Right renal cortex interstitium (tissue), 3 donors: Measurements from ENCODE around the gene PHOSPHO2. TPM values are rescaled to one million over a fixed set of nuclear protein-coding genes. Genes with fewer than 3 reads are reported as not detected.
"Not testable (repeated sequence)": the region's sequence is repeated elsewhere in the genome, so short reads cannot be mapped to it uniquely, and the experiment has no call there.

ENCODE experiments used
- DNase-seq, 3 donors: peaks; one replicate each; pipeline ENCODE4 v3.0.0-alpha.2; 2013; ENCODE audit warnings: low read depth in 3 of 3, low spot score in 2 of 3
- polyA plus RNA-seq, 3 donors: library from polyadenylated mRNA; unstranded; fragments of 120-200 nt; gene quantifications; one replicate each; pipeline ENCODE4 v1.2.1, GENCODE V29; 2013; ENCODE audit not compliant: insufficient read length in 3 of 3

The PHOSPHO2 gene
- polyA plus RNA-seq, 3 donors: 11.5 to 12.6 (median 11.6) TPM

DNA sequence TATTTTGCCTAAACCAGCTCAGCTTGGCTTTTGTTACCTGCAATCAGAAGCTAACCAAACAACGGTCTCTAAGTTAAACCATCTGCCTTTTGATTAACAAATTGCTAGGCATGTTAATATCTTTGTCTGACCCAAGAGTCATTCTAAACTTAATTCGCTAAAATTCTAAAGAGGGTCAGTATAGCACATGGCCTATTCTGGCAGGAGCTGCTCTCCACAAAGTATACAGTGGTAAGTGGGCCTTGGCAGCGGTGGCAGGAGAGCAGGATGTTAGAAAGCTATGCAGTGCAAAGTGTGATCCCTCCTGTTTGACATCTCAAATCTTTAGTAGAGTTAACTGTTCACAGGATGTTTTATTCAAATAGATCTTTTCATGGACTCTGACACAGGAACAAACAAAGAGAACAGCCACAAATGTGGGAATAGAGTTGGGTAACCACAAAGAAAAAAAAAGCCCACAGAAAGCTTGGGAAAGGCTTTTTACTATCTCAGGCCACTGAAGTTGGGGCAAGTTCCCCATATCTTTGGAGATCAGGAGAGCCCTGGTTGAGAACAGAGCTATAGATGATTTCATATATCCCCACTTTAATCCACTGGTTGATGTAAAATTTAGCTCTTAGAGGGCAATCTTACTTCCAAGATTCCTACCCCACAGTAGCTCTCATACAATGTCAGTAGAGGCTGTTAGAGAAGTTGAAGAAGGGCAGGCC is 10.7 kb upstream of the PHOSPHO2 start:
- no peak for DNase-seq

DNA sequence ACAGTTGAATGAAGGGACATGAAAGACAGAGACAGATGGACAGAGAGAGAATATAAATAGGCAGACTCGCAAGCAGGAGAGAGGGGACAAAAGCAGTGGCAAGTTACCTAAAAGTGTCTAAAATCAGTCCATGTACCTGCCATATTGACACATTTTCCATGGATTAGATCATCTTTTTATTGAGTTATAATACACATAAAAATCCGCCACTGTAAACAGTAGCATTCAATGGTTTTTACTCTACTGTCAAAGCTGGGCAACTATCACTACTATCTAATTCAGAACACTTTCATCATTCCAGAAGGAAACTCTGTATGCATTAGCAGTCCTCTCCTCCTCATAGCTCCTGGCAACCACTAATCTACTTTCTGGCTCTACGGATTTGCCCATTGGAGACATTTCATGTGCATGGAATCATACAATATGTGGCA is 10.1 kb upstream of the PHOSPHO2 start:
- no peak for DNase-seq

DNA sequence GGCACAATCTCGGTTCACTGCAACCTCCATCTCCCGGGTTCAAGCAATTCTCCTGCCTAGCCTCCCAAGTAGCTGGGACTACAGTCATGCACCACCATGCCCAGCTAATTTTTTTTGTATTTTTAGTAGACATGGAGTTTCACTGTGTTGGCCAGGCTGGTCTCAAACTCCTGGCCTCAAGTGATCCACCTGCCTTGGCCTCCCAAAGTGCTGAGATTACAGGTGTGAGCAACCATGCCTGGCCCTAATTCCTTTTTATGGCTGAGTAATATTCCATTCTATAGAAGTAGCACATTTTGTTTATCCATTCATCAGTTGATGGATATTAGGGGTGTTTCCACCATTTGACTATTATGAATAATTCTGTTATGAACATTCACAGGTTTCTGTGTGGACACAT is 9.6 kb upstream of the PHOSPHO2 start:
- DNase-seq: not testable (repeated sequence)

DNA sequence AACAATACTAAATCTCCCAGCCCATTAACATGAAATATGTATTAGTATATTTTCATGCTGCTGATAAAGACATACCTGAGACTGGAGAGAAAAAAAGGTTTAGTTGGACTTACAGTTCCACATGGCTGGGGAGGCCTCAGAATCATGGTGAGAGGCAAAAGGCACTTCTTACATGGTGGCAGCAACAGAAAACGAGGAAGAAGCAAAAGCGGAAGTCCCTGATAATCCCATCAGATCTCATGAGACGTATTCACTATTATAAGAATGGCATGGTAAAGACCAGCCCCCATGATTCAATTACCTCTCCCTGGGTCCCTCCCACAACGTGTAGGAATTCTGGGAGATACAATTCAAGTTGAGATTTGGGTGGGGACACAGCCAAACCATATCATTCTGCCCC is 7.4 kb upstream of the PHOSPHO2 start:
- DNase-seq: not testable (repeated sequence)

DNA sequence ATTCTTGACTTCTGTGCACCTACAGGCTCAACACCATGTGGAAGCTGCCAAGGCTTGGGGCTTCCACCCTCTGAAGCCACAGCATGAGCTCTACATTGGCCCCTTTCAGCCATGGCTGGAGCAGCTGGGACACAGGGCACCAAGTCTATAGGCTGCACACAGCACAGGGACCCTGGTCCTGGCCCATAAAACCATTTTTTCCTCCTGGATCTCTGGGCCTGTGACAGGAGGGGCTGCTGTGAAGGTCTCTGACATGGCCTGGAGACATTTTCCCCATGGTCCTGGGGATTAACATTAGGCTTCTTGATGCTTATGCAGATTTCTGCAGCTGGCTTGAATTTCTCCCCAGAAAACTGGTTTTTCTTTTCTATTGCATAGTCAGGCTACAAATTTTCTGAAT is 6.3 kb upstream of the PHOSPHO2 start:
- DNase-seq: not testable (repeated sequence)

DNA sequence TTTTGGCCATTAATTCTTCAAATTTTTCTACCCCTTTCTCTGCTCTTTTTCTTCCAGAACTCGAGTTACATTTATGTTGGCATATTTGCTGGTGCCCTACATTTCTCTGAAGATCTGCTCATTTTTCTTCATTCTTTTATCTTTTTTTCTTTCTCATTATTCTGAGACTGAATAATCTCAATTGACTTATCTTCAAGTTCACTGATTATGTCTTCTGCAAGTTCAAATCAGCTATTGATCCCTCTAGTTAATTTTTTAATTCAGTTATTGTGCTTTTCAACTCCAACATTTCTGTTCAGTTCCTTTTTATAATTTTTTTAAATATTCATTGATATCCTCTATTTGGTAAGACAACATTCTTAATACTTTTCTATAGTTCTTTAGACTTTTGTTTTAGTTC is 3.3 kb upstream of the PHOSPHO2 start:
- DNase-seq: no peak

DNA sequence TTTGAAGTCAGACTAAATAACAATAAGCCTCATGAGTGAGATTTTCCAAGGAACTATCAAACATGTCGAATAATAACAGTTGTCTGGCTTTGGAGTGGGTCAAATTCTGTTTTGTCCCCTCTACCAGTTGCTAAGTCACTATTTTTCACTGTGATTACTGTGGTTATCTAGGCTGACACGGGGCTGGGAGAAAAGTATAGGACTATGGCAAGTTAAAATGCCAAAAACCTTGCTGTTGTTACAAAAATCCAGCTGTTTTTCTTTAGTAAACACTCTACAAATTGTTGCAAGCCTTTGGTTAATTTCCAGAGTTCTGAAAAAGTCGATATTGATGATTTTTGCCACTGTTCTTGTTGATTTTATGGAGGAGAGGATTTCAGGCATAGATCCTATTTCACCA is 1.6 kb upstream of the PHOSPHO2 start:
- DNase-seq: no peak

DNA sequence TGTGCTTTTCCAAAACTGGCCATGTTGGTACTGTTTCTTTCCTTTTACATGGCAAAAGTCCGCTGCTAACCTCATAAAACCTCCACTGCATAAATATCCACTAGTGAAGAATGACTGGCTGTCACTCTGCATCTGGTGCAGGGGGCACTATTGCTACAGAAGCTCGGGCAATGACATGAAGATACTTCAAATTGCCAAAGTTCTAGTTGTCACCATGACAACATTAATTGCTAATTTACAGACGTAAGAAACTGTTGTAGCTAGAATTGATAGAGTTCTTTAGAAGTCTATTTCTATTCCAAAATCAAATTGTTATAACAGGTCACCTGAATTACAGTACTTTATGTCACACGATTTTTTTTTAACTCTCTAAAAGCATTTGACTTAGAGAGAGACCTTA is 909 bp upstream of the PHOSPHO2 start:
- peak in 1 of 3 donors; percentile 10 for DNase-seq

DNA sequence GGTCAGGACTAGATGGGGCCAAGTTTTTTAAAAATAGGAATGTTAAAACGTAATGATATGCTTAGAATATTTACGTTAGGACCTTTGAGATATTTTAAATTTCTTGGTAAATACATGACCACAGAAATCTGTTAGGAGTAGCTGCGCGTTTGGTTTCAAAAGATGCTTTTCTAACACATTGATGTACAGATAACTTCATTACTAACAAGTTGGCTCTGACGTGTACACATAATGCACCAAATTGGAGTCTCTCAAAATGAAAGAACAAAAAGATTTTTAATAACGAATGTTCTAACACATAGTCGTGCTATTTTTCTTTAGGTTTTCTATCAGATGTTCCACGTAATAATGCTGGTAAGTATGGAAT is 608 bp downstream of the PHOSPHO2 start:
- peak in 2 of 3 donors; percentile 13 to 20 for DNase-seq

DNA sequence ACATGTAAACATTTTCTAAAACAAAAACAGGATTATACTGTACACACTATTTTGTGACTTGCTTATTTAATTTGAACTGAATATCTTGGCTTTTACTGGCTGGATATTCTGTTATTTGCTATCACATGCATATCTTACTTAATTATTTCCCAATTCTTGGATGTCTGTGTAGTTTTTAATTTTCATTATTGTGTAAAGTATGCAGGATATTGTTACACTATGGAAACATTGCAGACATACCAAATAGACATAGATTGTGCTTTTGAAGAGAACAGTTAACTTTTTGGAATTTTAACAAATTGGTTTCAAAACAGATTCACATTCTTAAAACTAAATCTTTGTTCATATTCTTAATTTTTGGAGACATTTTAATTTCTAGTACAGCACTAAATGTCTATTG is 2.1 kb downstream of the PHOSPHO2 start:
- DNase-seq: no peak

DNA sequence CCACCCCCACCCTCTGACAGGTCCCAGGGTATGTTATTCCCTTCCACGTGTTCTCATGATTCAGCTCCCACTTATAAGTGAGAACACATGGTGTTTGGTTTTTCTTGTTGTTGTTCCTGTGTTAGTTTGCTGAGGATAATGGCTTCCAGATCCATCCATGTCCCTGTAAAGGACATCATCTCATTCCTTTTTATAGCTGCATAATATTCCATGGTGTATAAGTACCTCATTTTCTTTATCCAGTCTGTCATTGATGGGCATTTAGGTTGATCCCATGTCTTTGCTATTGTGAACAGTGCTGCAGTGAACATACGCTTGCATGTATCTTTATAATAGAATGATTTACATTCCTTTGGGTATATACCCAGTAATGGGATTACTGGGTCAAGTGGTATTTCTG is 4.9 kb downstream of the PHOSPHO2 start:
- not testable (repeated sequence) for DNase-seq

DNA sequence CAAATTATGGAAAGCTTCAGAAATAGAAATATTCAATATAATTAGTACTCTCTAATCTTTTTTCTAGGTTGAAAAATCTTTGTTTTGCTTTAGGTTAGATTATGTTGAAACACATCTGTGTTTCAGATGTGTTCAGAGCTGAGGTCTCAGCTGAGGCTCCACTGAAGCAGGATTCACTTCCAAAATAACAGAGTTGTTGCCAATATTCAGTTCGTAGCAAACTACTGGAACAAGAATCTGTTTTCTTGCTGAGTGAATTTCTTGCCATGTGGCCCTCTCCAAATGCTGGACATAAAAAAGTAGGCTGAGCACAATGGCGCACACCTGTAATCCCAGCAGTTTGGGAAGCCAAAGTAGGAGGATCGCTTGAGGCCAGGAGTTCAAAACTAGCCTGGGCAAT is 8.7 kb downstream of the PHOSPHO2 start:
- no peak for DNase-seq

DNA sequence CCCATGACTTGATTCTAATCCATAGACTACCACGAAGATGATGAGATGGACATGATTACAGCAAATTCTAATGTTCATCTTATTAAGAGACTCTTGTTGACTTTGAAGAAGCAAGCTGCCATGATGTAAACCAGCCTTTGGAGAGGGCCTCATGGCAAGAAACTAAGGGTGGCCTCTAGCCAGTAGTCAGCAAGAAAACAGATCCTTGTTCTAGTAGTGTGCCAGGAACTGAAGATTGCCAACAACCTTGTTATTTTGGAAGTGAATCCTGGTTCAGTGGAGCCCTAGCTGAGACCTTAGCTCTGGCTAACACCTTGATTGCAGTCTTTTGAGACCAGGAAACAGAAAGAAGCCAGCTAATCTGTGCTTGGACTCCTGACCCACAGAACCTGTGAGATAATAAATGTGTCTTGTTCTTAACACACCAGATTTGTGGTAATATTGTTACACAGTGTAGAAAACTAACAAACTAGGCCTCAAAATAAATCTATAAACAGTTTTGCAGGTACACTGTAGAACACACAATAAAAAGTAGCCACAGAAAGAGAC is 10.0 kb downstream of the PHOSPHO2 start:
- DNase-seq: no peak

DNA sequence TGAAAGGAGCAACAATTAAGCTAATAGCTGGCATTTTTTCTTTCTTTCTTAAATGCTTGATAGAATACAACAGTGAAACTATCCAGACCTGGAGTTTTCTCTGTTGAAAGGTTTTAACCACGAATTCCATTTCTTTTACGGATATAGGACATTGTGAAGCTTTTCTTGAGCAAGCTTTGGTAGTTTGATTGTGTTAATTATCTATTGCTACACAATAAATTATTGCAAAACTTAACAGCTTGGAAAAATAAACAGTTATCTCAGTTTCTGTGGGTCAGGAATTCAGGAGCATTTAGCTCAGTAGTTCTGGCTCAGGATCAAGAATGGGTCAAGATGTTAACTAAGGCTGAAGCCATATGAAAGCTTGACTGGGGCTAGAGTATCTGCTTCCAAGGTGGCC is 11.7 kb downstream of the PHOSPHO2 start:
- no peak for DNase-seq

DNA sequence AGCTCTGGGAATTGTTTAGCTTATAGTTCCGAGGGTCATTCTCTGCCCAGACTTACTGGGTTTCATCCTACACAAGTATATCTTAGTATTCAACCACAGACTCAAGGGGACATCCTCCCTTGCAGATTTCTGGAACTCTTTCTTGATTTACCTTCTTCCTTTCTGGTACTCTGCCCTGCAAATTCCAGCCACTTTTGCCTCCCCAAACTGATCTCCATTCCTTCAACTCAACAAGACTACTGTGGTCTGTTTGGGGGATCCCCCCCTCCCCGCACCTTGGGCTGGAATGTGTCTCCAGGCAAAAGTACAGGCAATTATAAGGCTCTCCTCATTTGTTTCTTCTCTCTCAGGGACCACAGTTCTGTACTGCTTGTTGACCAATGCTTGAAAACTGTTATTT is 13.4 kb downstream of the PHOSPHO2 start:
- no peak for DNase-seq

DNA sequence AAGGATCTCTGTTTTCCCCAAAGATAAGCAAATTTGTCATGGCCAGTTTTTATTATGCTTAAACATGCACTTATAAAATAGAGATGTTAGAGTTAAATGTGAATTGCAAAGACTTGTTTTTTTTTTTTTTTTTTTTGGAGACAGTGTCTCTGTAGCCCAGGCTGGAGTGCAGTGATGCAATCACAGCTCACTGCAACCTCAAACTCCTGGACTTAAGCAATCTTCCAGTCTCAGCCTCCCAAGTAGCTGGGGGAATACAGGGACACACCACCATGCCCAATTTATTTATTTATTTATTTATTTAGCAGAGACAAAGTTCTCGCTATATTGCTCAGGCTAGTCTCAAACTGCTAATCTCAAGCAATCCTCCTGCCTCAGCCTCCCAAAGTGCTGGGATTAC is 15.1 kb downstream of the PHOSPHO2 start:
- no peak for DNase-seq

DNA sequence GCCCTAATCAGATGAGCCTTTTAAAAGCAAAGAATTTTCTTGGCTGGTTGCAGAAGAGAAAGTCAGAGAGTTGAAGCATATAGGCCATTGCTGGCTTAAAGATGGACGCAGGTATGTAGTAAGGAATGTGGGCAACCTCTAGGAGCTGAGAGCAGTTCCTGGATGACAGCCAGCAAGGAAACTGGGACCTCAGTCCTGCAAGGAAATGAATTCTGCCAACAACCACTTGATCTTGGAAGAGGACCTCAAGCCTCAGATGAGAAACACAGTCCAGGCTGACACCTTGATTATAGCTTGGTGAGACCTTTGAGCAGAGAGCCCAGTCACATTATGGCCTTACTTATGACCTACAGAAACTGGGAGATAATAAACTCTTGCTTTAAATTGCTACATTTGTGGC is 15.7 kb downstream of the PHOSPHO2 start:
- no peak for DNase-seq

DNA sequence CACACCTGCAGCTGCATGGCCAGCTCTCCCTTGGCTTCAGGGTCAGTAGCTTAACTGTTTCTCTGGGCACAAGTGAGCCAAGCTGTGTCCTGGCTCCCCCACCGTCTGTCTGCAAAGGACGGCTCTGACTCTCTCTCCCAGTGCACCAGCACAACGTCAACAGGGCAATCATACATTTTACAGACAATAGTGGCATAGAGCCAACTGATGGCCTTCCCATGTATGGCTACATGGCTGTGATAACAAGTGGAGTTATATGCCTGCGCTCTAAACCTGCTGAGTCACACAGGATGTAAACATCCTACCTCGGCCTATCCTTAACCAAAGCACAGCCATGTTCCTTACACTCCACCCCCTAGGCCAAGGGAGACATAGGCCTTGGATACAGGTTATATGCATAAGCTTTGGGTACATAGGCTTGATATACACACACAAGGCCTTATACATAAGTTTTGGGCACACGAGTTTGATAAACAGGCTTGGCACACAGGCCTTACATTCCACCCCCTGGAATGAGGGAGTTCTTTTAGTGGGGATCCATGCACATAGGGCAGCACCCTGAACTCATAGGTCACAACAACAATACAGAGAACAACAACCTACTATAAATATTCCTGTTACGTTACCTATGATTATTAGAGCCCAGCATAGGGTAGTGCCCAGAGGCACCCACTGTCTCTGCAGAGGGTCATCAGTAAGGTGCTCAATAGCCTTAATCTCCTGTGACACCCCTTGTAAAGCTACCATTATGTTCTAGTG is 17.7 kb downstream of the PHOSPHO2 start:
- DNase-seq: no peak

DNA sequence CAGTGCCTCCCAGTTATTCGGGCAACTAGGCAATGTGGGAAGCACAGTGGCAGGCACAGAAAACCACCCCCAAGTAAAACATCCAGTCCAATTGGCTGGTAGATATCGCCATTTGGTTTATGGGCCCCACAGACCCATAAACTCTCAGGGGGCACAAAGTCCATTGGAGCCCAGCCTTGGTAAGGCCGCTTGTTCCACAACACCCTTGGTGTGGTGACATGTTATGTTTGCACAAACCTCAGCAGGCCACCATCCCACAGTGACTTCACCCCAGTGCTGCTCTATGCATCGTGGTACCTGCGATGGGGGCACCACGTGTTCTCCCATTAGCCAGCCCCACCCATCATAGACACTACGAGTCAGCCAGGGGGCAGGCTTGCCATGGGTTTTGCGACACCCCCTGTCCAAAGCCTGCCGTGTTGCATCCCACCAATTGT is 18.5 kb downstream of the PHOSPHO2 start:
- no peak for DNase-seq

DNA sequence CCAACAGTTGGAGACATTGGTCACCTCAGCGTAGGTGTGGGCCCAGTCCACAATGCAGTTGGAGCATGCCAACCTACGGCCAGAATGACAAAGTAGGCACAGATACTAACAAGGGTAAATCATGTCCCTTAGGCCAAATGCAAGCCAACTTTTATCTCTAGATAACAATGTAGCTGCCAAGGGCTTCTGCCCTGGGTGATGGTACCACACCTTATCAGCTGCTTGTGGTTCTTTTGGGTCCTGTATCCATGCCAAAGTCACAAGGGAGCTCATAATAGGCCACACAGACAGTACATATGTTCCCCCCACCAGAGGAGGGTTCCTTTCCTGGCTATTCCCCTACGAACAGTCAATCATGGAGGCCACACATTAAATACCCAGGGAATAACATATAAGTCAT is 19.1 kb downstream of the PHOSPHO2 start:
- DNase-seq: no peak

DNA sequence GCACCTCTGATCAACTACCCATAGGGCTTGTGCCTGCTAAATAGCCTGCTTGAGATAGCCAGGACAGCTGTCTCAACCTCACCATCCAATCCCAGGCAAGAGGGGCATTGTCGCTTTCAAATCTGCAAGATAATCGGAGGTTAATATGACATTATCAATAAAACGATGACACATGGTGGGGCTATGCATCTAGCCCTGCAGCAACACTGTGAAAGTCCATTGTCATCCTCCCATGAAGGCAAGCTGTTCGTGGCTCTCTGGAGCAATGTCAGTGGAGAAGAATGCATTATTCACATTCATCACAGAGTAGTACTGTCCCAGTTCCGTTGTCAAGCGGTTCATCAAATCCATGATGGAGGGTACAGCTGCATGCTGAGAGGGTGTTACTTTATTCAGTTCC is 20.4 kb downstream of the PHOSPHO2 start:
- DNase-seq: no peak
